GM12801 (cell line): Measurements from ENCODE around the gene PTPRG.

Source experiments
- TF ChIP-seq, protein P1 (sequence below): IDR thresholded peaks from one replicate; pipeline ENCODE4 v1.5.1; 2011; ENCODE audit warnings: control low read depth; ENCODE audit not compliant: insufficient read length; ENCODE audit errors: extremely low read depth

PTPRG gene

DNA sequence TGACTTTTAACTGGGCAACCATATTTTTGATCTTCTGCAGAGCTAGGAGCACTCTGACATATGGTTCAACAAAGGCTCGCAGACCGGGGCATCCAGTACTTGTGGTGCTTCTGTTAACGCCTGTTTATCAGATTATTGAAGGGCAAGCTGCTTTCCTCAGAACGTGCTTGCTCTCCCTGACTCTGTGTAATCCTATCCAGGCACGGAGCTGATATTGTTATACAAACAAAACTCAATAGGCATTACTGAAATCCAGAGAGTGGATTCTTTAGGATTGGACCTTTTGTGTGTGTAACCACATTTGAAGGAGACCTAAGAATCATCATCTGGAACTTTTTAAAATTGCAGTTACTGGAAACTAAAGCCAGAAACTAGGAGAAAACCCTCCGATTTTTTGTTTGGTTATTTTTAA lies 246.5 kb downstream of the PTPRG start:
- TF ChIP-seq, protein P1, sequence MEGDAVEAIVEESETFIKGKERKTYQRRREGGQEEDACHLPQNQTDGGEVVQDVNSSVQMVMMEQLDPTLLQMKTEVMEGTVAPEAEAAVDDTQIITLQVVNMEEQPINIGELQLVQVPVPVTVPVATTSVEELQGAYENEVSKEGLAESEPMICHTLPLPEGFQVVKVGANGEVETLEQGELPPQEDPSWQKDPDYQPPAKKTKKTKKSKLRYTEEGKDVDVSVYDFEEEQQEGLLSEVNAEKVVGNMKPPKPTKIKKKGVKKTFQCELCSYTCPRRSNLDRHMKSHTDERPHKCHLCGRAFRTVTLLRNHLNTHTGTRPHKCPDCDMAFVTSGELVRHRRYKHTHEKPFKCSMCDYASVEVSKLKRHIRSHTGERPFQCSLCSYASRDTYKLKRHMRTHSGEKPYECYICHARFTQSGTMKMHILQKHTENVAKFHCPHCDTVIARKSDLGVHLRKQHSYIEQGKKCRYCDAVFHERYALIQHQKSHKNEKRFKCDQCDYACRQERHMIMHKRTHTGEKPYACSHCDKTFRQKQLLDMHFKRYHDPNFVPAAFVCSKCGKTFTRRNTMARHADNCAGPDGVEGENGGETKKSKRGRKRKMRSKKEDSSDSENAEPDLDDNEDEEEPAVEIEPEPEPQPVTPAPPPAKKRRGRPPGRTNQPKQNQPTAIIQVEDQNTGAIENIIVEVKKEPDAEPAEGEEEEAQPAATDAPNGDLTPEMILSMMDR, result no peak

DNA sequence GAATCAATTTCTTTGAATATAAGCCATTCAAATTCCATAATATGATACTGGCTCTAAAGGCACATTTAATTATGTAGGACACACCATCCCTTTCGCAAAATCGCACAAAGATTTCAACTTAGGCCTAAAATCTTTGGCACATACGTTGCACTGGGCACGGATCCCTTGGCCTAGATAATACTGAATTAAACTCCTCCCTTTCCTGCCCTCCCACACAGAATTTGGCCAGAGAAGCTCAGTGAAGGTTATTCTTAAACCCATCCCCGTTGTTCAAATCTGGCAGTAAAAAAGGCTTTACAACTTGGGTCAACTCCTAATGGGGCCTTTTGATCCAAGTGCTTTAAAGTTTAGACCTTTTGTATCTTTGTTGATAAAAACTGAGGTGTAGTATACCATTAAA lies 247.2 kb downstream of the PTPRG start:
- TF ChIP-seq, protein P1, result no peak

DNA sequence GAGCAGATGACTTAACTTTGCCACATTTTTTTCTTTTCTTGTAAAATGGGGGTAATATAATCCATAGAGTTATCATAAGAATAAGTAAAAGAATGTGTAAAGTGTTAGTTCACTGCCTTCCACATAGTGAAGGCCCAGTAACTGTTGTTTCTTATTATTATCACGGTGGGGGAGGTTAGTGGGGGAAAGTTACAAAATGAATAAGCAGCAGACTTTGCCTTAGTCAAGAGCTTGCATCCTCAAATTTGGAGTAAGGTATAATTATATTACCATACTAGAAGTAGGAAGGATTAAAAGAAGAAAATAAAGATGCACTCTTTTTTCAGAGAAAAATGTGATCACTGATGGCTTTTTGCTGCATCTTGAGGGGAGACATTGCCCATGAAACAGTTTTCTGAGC lies 247.6 kb downstream of the PTPRG start:
- TF ChIP-seq, protein P1, result no peak

DNA sequence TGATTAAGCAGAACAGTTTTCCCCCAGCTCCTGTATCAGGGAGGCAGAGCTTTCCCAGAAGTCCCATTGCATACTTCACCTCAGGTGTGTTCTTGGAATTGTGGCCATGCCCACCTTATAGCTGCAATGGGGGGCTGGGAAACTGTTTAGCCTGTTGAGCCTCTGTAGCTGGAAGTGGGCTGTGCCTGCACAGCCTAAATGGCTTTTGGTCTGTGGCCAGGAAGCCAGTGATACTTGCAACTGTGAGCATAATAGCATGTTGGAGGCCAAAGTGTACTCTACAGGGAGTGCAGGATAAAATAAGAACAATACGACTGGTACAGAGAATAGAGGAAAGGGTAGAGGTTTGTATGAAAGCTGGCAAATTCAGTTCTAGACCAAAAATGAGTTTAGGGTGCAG lies 248.5 kb downstream of the PTPRG start:
- TF ChIP-seq, protein P1, result no peak

DNA sequence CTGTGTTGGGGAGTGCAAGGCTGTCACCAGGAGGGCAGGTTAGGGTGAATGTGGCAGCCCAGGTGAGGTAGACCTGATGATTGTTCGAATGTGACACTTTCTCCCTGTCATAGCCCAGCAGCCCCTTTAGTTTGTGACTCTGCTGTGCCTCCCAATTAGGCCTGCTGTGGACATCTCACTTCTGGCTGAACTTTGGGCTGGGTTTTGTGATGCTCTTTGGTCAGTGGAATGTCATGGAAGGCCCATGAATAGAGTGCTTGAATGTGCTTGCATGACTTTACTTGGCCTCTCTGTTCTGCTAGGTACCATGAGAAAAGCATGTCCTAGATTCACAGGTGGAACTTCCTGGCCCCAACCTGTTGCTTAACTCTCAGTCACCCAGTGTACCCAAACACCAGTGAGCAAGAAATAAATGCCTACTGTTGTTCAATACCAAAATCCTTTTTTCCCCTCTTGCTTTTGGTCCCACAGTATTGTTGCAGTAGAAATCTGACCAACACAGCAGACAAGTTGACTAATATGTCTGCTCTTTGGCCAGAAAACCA lies 249.7 kb downstream of the PTPRG start:
- TF ChIP-seq, protein P1, result no peak

DNA sequence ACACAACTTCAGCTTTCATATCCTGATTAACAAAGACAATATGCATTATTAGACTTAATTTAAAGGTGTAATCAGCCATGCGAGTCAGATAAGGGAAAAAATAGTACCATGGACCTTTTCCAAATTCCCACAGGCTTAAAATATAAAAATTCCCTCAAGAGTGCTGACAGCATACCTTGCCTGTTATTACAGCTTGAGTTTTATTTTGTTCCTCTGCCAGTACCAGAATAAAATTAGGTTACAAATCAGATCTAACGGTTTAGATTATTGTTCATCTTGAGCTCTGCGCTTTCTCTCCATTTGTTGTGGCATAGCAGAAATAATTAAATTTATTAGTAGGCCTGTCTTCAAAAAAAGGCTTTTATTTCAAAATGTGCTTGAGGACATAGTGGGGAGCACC lies 250.3 kb downstream of the PTPRG start:
- TF ChIP-seq, protein P1, result no peak

DNA sequence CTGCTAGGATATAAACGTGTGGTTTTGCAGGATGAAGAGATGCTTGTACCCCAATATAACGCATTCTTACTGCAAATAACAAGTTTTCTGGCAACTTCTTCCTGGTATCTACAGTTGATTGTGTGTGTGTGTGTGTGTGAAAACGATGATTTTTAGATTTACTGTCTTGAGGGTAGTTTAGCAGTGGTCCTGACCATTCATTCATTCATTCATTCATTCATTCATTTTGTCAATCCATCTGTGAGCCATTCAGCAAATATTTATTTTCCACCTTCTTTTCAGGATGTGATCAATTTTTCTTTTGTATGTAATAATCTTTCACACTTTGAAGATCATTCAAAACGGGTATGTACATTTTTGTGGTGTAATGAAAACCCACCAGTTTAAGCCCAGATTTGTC lies 250.7 kb downstream of the PTPRG start:
- TF ChIP-seq, protein P1, result no peak
